Muscle layer of colon (tissue), 2 donors: ENCODE data around the gene FRZB.

ENCODE experiments used
- H3K27ac ChIP-seq: one replicate; pipeline ENCODE4 v1.7.0; 2013; ENCODE audit warnings: low read depth, mild to moderate bottlenecking, low read length, moderate library complexity
- H3K27me3 ChIP-seq, 2 donors: one replicate each; pipeline ENCODE4 v1.7.0; 2013; ENCODE audit warnings: low read length in 2 of 2, mild to moderate bottlenecking in 2 of 2; ENCODE audit not compliant: insufficient read depth in 2 of 2, control insufficient read depth in 1 of 2
- H3K36me3 ChIP-seq: one replicate; pipeline ENCODE4 v1.7.0; 2013; ENCODE audit warnings: mild to moderate bottlenecking, low read length; ENCODE audit not compliant: insufficient read depth
- H3K4me1 ChIP-seq: one replicate; pipeline ENCODE4 v1.7.0; 2013; ENCODE audit warnings: mild to moderate bottlenecking, low read length; ENCODE audit not compliant: insufficient read depth
- H3K4me3 ChIP-seq, 2 donors: one replicate each; pipeline ENCODE4 v1.7.0; 2013; ENCODE audit warnings: low read length in 2 of 2, low read depth in 1 of 2, mild to moderate bottlenecking in 1 of 2, moderate library complexity in 1 of 2
- H3K9ac ChIP-seq: one replicate; pipeline ENCODE4 v1.7.0; 2013; ENCODE audit warnings: low read length
- H3K9me3 ChIP-seq: one replicate; pipeline ENCODE4 v1.7.0; 2013; ENCODE audit warnings: mild to moderate bottlenecking, low read length
- donor health status: abdominal sarcoma.
- donor health status: Adenocarcinoma of cecum.

The FRZB gene

GRCh38 chr2:182818925-182819324, 47.5 kb downstream of the FRZB start:
- H3K36me3 ChIP-seq = no peaks in the 10 kb centered on the region
- H3K27me3 ChIP-seq = no peaks in the 10 kb centered on the region
- no peaks in the 10 kb centered on the region for H3K9me3 ChIP-seq
- peaks cover 10% of the 10 kb centered on the region for H3K4me1 ChIP-seq
- H3K4me3 ChIP-seq = no peak overlapping the region
- no peak overlapping the region for H3K27ac ChIP-seq
- H3K9ac ChIP-seq = no peak overlapping the region

DNA sequence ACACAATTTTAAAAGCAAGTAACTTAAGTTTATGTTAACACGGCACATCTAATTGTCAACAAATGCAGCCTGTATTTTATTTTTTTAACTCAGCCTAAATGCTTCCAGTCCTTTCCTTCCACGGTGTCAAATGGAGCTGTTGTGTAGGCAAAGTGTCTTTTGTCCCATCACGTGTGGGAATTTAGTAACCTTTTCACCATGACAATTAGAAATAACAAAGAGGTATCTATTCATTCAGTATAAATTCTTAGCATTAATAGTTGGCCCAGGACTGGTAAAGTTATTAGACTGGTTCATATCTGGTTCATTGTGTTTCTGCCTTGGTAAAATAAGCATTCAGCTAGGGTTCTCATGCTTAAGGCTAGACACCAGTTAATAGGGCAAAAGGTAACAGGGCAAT, 47.9 kb downstream of the FRZB start:
- H3K4me1 ChIP-seq = peaks cover 10% of the 10 kb centered on the region
- H3K27ac ChIP-seq = no peak overlapping the region
- H3K27me3 ChIP-seq = no peaks in the 10 kb centered on the region
- H3K9ac ChIP-seq = no peak overlapping the region
- H3K9me3 ChIP-seq = no peaks in the 10 kb centered on the region
- no peaks in the 10 kb centered on the region for H3K36me3 ChIP-seq
- H3K4me3 ChIP-seq = no peak overlapping the region

GRCh38 chr2:182817558-182817957, 48.9 kb downstream of the FRZB start:
- no peak overlapping the region for H3K4me3 ChIP-seq
- H3K9me3 ChIP-seq = no peaks in the 10 kb centered on the region
- no peaks in the 10 kb centered on the region for H3K36me3 ChIP-seq
- H3K9ac ChIP-seq = no peak overlapping the region
- no peak overlapping the region for H3K27ac ChIP-seq
- no peaks in the 10 kb centered on the region for H3K27me3 ChIP-seq
- H3K4me1 ChIP-seq = peaks cover 10% of the 10 kb centered on the region

GRCh38 chr2:182816866-182817265, 49.6 kb downstream of the FRZB start:
- Histone ChIP-seq H3K9me3 (no peaks in the 10 kb centered on the region), H3K27me3 (no peaks in the 10 kb centered on the region), H3K9ac (no peak overlapping the region), H3K27ac (no peak overlapping the region), H3K4me1 (peaks cover 10% of the 10 kb centered on the region), H3K36me3 (no peaks in the 10 kb centered on the region), H3K4me3 (no peak overlapping the region)

GRCh38 chr2:182814804-182815203, 51.6 kb downstream of the FRZB start:
- no peak overlapping the region for H3K4me3 ChIP-seq
- H3K9me3 ChIP-seq = no peaks in the 10 kb centered on the region
- H3K9ac ChIP-seq = no peak overlapping the region
- no peaks in the 10 kb centered on the region for H3K27me3 ChIP-seq
- H3K36me3 ChIP-seq = no peaks in the 10 kb centered on the region
- no peak overlapping the region for H3K27ac ChIP-seq
- H3K4me1 ChIP-seq = peaks cover 10% of the 10 kb centered on the region

- Histone ChIP-seq H3K9ac (no peak overlapping the region), H3K36me3 (no peaks in the 10 kb centered on the region), H3K4me1 (peaks cover 10% of the 10 kb centered on the region), H3K4me3 (no peak overlapping the region), H3K27me3 (no peaks in the 10 kb centered on the region), H3K27ac (no peak overlapping the region), H3K9me3 (no peaks in the 10 kb centered on the region)
Observed at GRCh38 chr2:182814380-182814779, 52.1 kb downstream of the FRZB start.

DNA sequence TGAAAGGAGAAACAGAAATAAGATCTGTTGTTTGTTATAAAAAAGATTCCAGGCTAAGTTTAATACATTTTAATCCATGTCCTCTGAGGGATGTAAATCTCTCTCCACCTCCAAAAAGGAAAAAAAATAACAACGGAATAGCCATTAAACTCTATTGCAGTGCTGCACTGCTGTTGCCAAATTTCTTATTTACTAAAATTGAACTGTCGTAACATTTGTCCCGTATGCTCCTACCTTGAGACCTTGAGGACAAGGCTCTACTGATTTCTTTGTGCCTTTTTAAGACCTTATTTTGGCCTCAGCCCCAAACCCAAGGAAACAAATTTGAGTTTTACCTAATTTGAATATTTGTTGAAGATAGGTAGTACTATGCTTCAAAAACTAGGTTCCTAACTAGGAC, 56.4 kb downstream of the FRZB start:
- H3K36me3 ChIP-seq = no peaks in the 10 kb centered on the region
- no peaks in the 10 kb centered on the region for H3K9me3 ChIP-seq
- H3K9ac ChIP-seq = no peak overlapping the region
- no peak overlapping the region for H3K27ac ChIP-seq
- H3K4me1 ChIP-seq = no peaks in the 10 kb centered on the region
- H3K27me3 ChIP-seq = no peaks in the 10 kb centered on the region
- H3K4me3 ChIP-seq = no peak overlapping the region

DNA sequence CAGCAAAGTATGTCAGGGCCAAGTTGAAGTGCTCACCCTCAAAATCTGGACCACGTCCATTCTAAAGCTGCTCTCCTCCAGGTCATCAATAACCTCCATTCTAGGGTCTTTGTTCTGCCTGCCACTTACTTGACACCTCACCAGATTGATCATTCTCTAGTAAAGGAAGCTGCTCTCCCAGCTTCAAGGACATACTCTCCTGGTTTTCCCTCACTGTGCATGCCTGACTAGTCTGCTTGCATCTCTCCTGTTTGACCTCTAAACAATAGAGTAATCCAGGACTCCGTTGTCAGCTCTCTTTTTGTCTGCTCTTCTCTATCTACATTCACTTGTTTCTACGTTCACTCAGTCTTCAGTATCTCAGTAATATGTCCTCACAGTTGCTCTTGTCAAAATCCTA, 59.1 kb downstream of the FRZB start:
- Histone ChIP-seq H3K36me3 (no peaks in the 10 kb centered on the region), H3K4me1 (no peaks in the 10 kb centered on the region), H3K27me3 (no peaks in the 10 kb centered on the region)

GRCh38 chr2:182804128-182804527, 62.3 kb downstream of the FRZB start:
- no peak overlapping the region for H3K27ac ChIP-seq
- no peaks in the 10 kb centered on the region for H3K27me3 ChIP-seq
- no peak overlapping the region for H3K9ac ChIP-seq
- no peak overlapping the region for H3K4me3 ChIP-seq
- no peaks in the 10 kb centered on the region for H3K9me3 ChIP-seq
- H3K36me3 ChIP-seq = no peaks in the 10 kb centered on the region
- H3K4me1 ChIP-seq = no peaks in the 10 kb centered on the region

More for the DNA sequence above, 59.1 kb downstream of the FRZB start:
- Histone ChIP-seq H3K9ac (no peak overlapping the region), H3K4me3 (no peak overlapping the region), H3K9me3 (no peaks in the 10 kb centered on the region), H3K27ac (no peak overlapping the region)

DNA sequence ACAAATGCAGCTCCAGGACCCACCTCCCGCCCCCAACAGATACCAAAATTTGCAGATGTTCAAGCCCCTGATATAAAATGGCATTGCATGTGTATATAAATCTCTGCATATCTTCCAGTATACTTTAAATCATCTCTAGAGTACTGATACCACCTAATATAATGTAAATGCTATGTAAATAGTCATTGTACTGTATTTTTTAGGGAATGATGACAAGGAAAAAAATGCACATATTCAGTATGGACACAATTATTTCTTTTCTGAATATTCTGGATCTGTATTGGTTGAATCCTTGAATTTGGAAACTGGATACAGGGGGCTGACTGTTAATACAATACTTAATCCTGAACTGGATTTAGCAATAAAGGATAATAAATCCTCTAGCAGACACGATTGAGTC, 67.7 kb downstream of the FRZB start:
- Histone ChIP-seq H3K4me1 (no peaks in the 10 kb centered on the region), H3K36me3 (no peaks in the 10 kb centered on the region), H3K4me3 (no peak overlapping the region), H3K27ac (no peak overlapping the region), H3K27me3 (no peaks in the 10 kb centered on the region), H3K9ac (no peak overlapping the region), H3K9me3 (no peaks in the 10 kb centered on the region)

GRCh38 chr2:182792441-182792840, 74.0 kb downstream of the FRZB start:
- H3K27me3 ChIP-seq = no peaks in the 10 kb centered on the region
- H3K4me3 ChIP-seq = no peak overlapping the region
- no peak overlapping the region for H3K9ac ChIP-seq
- H3K27ac ChIP-seq = no peak overlapping the region
- no peaks in the 10 kb centered on the region for H3K9me3 ChIP-seq
- no peaks in the 10 kb centered on the region for H3K36me3 ChIP-seq
- H3K4me1 ChIP-seq = no peaks in the 10 kb centered on the region

DNA sequence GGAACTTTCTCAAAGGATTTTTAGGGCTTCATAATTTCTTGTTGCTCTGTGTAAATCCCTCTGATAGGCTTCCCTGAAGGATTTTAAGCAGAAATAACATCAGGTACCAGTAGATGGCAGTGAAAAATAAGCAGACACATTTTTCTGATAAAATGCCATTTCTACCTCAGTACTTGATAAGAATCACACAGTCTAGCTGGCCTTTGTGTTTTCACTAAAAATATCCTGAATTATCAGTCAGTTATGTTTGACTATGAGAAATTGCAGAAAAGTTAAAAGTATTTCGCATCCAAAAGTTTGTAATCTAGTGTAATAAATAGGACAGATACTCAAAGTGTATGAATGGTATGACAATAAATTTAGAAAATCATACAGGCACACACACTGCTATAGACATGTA, 81.7 kb downstream of the FRZB start:
- Histone ChIP-seq H3K9me3 (no peaks in the 10 kb centered on the region), H3K4me1 (no peaks in the 10 kb centered on the region), H3K27ac (no peak overlapping the region), H3K9ac (no peak overlapping the region), H3K36me3 (no peaks in the 10 kb centered on the region), H3K4me3 (no peak overlapping the region), H3K27me3 (no peaks in the 10 kb centered on the region)
